Endometrium (tissue), 2 donors: ENCODE measurements around the gene OSBPL8.
"Not testable (repeated sequence)": the region's sequence is repeated elsewhere in the genome, so short reads cannot be mapped to it uniquely, and the experiment has no call there.

ENCODE experiments used
- FAIRE-seq: peaks from 2 replicates; lab custom pipeline; 2012; peaks lifted over from hg19 to GRCh38; lab: Jason Lieb, UNC
- donor health status: control.
- donor health status: control.

Gene OSBPL8

GRCh38 chr12:76346798-76347420 is 212.7 kb downstream of the OSBPL8 start:
- peak; percentile 50 for FAIRE-seq

GRCh38 chr12:76346236-76346635 is 213.3 kb downstream of the OSBPL8 start:
- FAIRE-seq: no peak

GRCh38 chr12:76345569-76345968 is 214.0 kb downstream of the OSBPL8 start:
- no peak for FAIRE-seq

GRCh38 chr12:76341436-76342030 is 218.0 kb downstream of the OSBPL8 start:
- FAIRE-seq: no peak

- FAIRE-seq: no peak
Measured at GRCh38 chr12:76340680-76341435, 218.7 kb downstream of the OSBPL8 start.

- FAIRE-seq: no peak
Measured at GRCh38 chr12:76337583-76337982, 222.0 kb downstream of the OSBPL8 start.

GRCh38 chr12:76332606-76333005 is 227.0 kb downstream of the OSBPL8 start:
- no peak for FAIRE-seq

GRCh38 chr12:76329606-76330005 is 230.0 kb downstream of the OSBPL8 start:
- no peak for FAIRE-seq

- FAIRE-seq: no peak
Measured at GRCh38 chr12:76329159-76329558, 230.4 kb downstream of the OSBPL8 start.

GRCh38 chr12:76319595-76320319 is 239.8 kb downstream of the OSBPL8 start:
- not testable (repeated sequence) for FAIRE-seq

GRCh38 chr12:76318773-76319594 is 240.6 kb downstream of the OSBPL8 start:
- FAIRE-seq: no peak

- no peak for FAIRE-seq
Measured at GRCh38 chr12:76317976-76318375, 241.6 kb downstream of the OSBPL8 start.

GRCh38 chr12:76316468-76316867 is 243.1 kb downstream of the OSBPL8 start:
- no peak for FAIRE-seq

- no peak for FAIRE-seq
Measured at GRCh38 chr12:76313299-76313698, 246.3 kb downstream of the OSBPL8 start.

GRCh38 chr12:76312315-76312714 is 247.3 kb downstream of the OSBPL8 start:
- FAIRE-seq: no peak

- FAIRE-seq: no peak
Measured at GRCh38 chr12:76311796-76312195, 247.8 kb downstream of the OSBPL8 start.

- FAIRE-seq: no peak
Measured at GRCh38 chr12:76310110-76310509, 249.5 kb downstream of the OSBPL8 start.

- FAIRE-seq: no peak
Measured at GRCh38 chr12:76308866-76309265, 250.7 kb downstream of the OSBPL8 start.

- no peak for FAIRE-seq
Measured at GRCh38 chr12:76307083-76307482, 252.5 kb downstream of the OSBPL8 start.

- FAIRE-seq: no peak
Measured at GRCh38 chr12:76303989-76304460, 255.5 kb downstream of the OSBPL8 start.

GRCh38 chr12:76303365-76303764 is 256.2 kb downstream of the OSBPL8 start:
- no peak for FAIRE-seq
